ENCODE measurements around the gene ENTPD6.
A peak's percentile ranks its signal among the peaks of the same experiment; 100 is the strongest.

ENTPD6 gene

GRCh38 chr20:25273541-25274358 is 78.2 kb downstream of the ENTPD6 start:
- no peak for TF ChIP-seq CTCF (conservative IDR thresholded peaks at IDR 0.05; ENCODE audit: low read depth)
- H3K27ac ChIP-seq: peak overlapping the region; percentile 44
- DNase-seq (ENCODE audit: low spot score): no peak
- POLR2A ChIA-PET (ENCODE audit: low non-redundant PET): no interaction called here
- CTCF ChIA-PET: interaction anchor here (0.7 kb wide), 1 partner anchor 1612 kb away, joined by 3 read pairs; no protein-coding TSS in a partner anchor

- H3K27ac ChIP-seq: no peak overlapping the region
- ChIA-PET CTCF (interaction anchor here (0.7 to 0.8 kb wide), 2 partner anchors 19 to 1613 kb away, joined by 3 read pairs; no protein-coding TSS in a partner anchor), POLR2A (ENCODE audit: low non-redundant PET) (no interaction called here)
- TF ChIP-seq CTCF (conservative IDR thresholded peaks at IDR 0.05; ENCODE audit: low read depth): no peak
- DNase-seq (ENCODE audit: low spot score): no peak
Measured at GRCh38 chr20:25274481-25274880, 79.0 kb downstream of the ENTPD6 start.

GRCh38 chr20:25274891-25275812 is 79.6 kb downstream of the ENTPD6 start:
- POLR2A ChIA-PET (ENCODE audit: low non-redundant PET): interaction anchor here (0.5 kb wide), 1 partner anchor 39 kb away, joined by 5 read pairs; no protein-coding TSS in a partner anchor
- 0 out of 2 replicates have a peak overlapping the region, but pooled peaks have one; percentile 0 for H3K27ac ChIP-seq
- no peak for TF ChIP-seq CTCF (conservative IDR thresholded peaks at IDR 0.05; ENCODE audit: low read depth)
- DNase-seq (ENCODE audit: low spot score): no peak
- CTCF ChIA-PET: interaction anchor here (0.8 kb wide), 1 partner anchor 20 kb away, joined by 3 read pairs; no protein-coding TSS in a partner anchor

GRCh38 chr20:25275813-25276532 is 80.5 kb downstream of the ENTPD6 start:
- no peak for DNase-seq (ENCODE audit: low spot score)
- CTCF ChIA-PET: no interaction called here

More at GRCh38 chr20:25275813-25276532, 80.5 kb downstream of the ENTPD6 start:
- TF ChIP-seq CTCF (conservative IDR thresholded peaks at IDR 0.05; ENCODE audit: low read depth): no peak
- POLR2A ChIA-PET (ENCODE audit: low non-redundant PET): interaction anchor here (0.5 kb wide), 1 partner anchor 38 kb away, joined by 5 read pairs; no protein-coding TSS in a partner anchor
- no peak overlapping the region for H3K27ac ChIP-seq
